Karpas-422 (cell line): Measurements from ENCODE around the gene GSTA4. TPM values are rescaled to one million over a fixed set of nuclear protein-coding genes. Genes with fewer than 3 reads are reported as not detected.

Experiments
- DNase-seq: peaks from one replicate; pipeline ENCODE4 v3.0.0-alpha.2; 2015
- H2AFZ ChIP-seq: fragments of 200-600 bp; sonication (generic); 2 replicates; pipeline ENCODE4 v1.6.1; 2014; ENCODE audit warnings: antibody characterized with exemption, low read length, mixed read lengths
- H3K27ac ChIP-seq: fragments of 200-600 bp; sonication (generic); 2 replicates; pipeline ENCODE4 v1.5.1; 2014; ENCODE audit warnings: mild to moderate bottlenecking, low read length, moderate library complexity
- H3K27me3 ChIP-seq: fragments of 200-600 bp; sonication (generic); 2 replicates; pipeline ENCODE4 v1.6.1; 2014; ENCODE audit warnings: low read length, mixed read lengths
- H3K36me3 ChIP-seq: fragments of 200-600 bp; sonication (generic); 2 replicates; pipeline ENCODE4 v1.6.1; 2014; ENCODE audit warnings: low read length, mixed read lengths; ENCODE audit not compliant: insufficient read depth
- H3K4me1 ChIP-seq: fragments of 200-600 bp; sonication (generic); 2 replicates; pipeline ENCODE4 v1.6.1; 2014; ENCODE audit warnings: mild to moderate bottlenecking, low read length, mixed read lengths
- H3K4me2 ChIP-seq: fragments of 200-600 bp; sonication (generic); 2 replicates; pipeline ENCODE4 v1.6.1; 2014; ENCODE audit warnings: low read length, low read depth, mild to moderate bottlenecking; ENCODE audit not compliant: poor library complexity, severe bottlenecking
- H3K4me3 ChIP-seq: fragments of 200-600 bp; sonication (generic); 2 replicates; pipeline ENCODE4 v1.5.1; 2014; ENCODE audit warnings: mild to moderate bottlenecking, antibody characterized with exemption, low read length, mixed read lengths
- H3K79me2 ChIP-seq: fragments of 200-600 bp; sonication (generic); 2 replicates; pipeline ENCODE4 v1.6.1; 2014; ENCODE audit warnings: mild to moderate bottlenecking, low read length, mixed read lengths
- H3K9ac ChIP-seq: fragments of 200-600 bp; sonication (generic); 2 replicates; pipeline ENCODE4 v1.6.0; 2014; ENCODE audit warnings: low read length
- H3K9me2 ChIP-seq: fragments of 200-600 bp; sonication (generic), shearing (Covaris generic); replicated peaks from 2 replicates; pipeline ENCODE4 v1.6.0; 2014; ENCODE audit warnings: mild to moderate bottlenecking, low read length, moderate library complexity; ENCODE audit not compliant: insufficient read depth
- H3K9me3 ChIP-seq: fragments of 300-700, 200-600 bp; sonication (generic); 2 replicates; pipeline ENCODE4 v1.6.1; 2014; ENCODE audit warnings: low read length, mixed read lengths
- H4K20me1 ChIP-seq: fragments of 200-600 bp; sonication (generic); 2 replicates; pipeline ENCODE4 v1.6.1; 2014; ENCODE audit warnings: mild to moderate bottlenecking, antibody characterized with exemption, low read length, low read depth; ENCODE audit not compliant: insufficient read depth
- total RNA-seq: library from RNA; depleted of rRNA; stranded (reverse); fragments of >200 nt; shearing (Covaris generic); gene quantifications from 2 replicates; pipeline ENCODE4 v1.2.3, GENCODE V29; 2014; ENCODE audit warnings: low replicate concordance

GSTA4 gene
- total RNA-seq, 1 experiment from 2014 or later = 2.8 TPM

GRCh38 chr6:52981222-52981900, 13.7 kb downstream of the GSTA4 start:
- H3K9ac ChIP-seq = no peak overlapping the region
- no peaks in the 10 kb centered on the region for H3K36me3 ChIP-seq
- no peaks in the 10 kb centered on the region for H3K9me3 ChIP-seq
- no peak overlapping the region for H3K4me2 ChIP-seq
- no peaks in the 10 kb centered on the region for H3K27me3 ChIP-seq
- H4K20me1 ChIP-seq = no peaks in the 10 kb centered on the region
- no peak overlapping the region for H3K4me3 ChIP-seq
- peaks cover 17% of the 10 kb centered on the region for H3K4me1 ChIP-seq
- no peaks in the 10 kb centered on the region for H3K79me2 ChIP-seq
- H3K27ac ChIP-seq = no peak overlapping the region
- no peak overlapping the region for H2AFZ ChIP-seq
- no peaks in the 10 kb centered on the region for H3K9me2 ChIP-seq
- DNase-seq = no peak

- Histone ChIP-seq H3K4me3 (no peak overlapping the region), H3K4me1 (peaks cover 34% of the 10 kb centered on the region), H3K4me2 (peak overlapping the region; percentile 42), H3K9me2 (no peaks in the 10 kb centered on the region), H3K79me2 (no peaks in the 10 kb centered on the region), H3K36me3 (no peaks in the 10 kb centered on the region), H2AFZ (no peak overlapping the region), H3K9me3 (no peaks in the 10 kb centered on the region), H3K27ac (no peak overlapping the region), H4K20me1 (no peaks in the 10 kb centered on the region), H3K27me3 (no peaks in the 10 kb centered on the region), H3K9ac (0 out of 2 replicates have a peak overlapping the region, but pooled peaks have one; percentile 3)
- DNase-seq = no peak
These were observed 18.5 kb downstream of the GSTA4 start for GRCh38 chr6:52976591-52977035.

GRCh38 chr6:52976149-52976548, 18.9 kb downstream of the GSTA4 start:
- H3K36me3 ChIP-seq = no peaks in the 10 kb centered on the region
- no peaks in the 10 kb centered on the region for H3K9me3 ChIP-seq
- H3K27me3 ChIP-seq = no peaks in the 10 kb centered on the region
- H3K4me3 ChIP-seq = no peak overlapping the region
- H2AFZ ChIP-seq = no peak overlapping the region
- H3K27ac ChIP-seq = no peak overlapping the region
- H4K20me1 ChIP-seq = no peaks in the 10 kb centered on the region
- peak overlapping the region; percentile 42 for H3K4me2 ChIP-seq
- H3K79me2 ChIP-seq = no peaks in the 10 kb centered on the region
- no peak for DNase-seq
- 0 out of 2 replicates have a peak overlapping the region, but pooled peaks have one; percentile 3 for H3K9ac ChIP-seq
- peaks cover 34% of the 10 kb centered on the region for H3K4me1 ChIP-seq
- H3K9me2 ChIP-seq = no peaks in the 10 kb centered on the region

GRCh38 chr6:52975580-52975979, 19.5 kb downstream of the GSTA4 start:
- Histone ChIP-seq H3K9me2 (no peaks in the 10 kb centered on the region), H3K9ac (no peak overlapping the region), H3K79me2 (no peaks in the 10 kb centered on the region), H3K36me3 (no peaks in the 10 kb centered on the region), H4K20me1 (no peaks in the 10 kb centered on the region), H2AFZ (no peak overlapping the region), H3K4me3 (no peak overlapping the region), H3K27ac (no peak overlapping the region), H3K4me1 (peaks cover 34% of the 10 kb centered on the region), H3K4me2 (no peak overlapping the region), H3K27me3 (no peaks in the 10 kb centered on the region), H3K9me3 (no peaks in the 10 kb centered on the region)
- DNase-seq = no peak

GRCh38 chr6:52972989-52973388, 22.1 kb downstream of the GSTA4 start:
- H3K9me2 ChIP-seq = no peaks in the 10 kb centered on the region
- H3K4me2 ChIP-seq = no peak overlapping the region
- H3K4me3 ChIP-seq = no peak overlapping the region
- H3K9me3 ChIP-seq = no peaks in the 10 kb centered on the region
- H4K20me1 ChIP-seq = no peaks in the 10 kb centered on the region
- peaks cover 47% of the 10 kb centered on the region for H3K4me1 ChIP-seq
- DNase-seq = no peak
- H3K79me2 ChIP-seq = no peaks in the 10 kb centered on the region
- no peak overlapping the region for H3K27ac ChIP-seq
- no peak overlapping the region for H2AFZ ChIP-seq
- no peak overlapping the region for H3K9ac ChIP-seq
- no peaks in the 10 kb centered on the region for H3K27me3 ChIP-seq
- no peaks in the 10 kb centered on the region for H3K36me3 ChIP-seq

GRCh38 chr6:52969359-52969758, 25.7 kb downstream of the GSTA4 start:
- Histone ChIP-seq H3K4me1 (peaks cover 14% of the 10 kb centered on the region), H4K20me1 (no peaks in the 10 kb centered on the region), H3K27ac (no peak overlapping the region), H3K9ac (no peak overlapping the region), H3K4me2 (peak overlapping the region; percentile 13), H3K79me2 (no peaks in the 10 kb centered on the region), H3K36me3 (no peaks in the 10 kb centered on the region), H3K9me3 (no peaks in the 10 kb centered on the region), H3K27me3 (no peaks in the 10 kb centered on the region), H3K9me2 (no peaks in the 10 kb centered on the region), H3K4me3 (no peak overlapping the region), H2AFZ (no peak overlapping the region)
- DNase-seq = no peak

- Histone ChIP-seq H3K36me3 (no peaks in the 10 kb centered on the region), H3K4me1 (peaks cover 14% of the 10 kb centered on the region), H3K27me3 (no peaks in the 10 kb centered on the region), H3K4me3 (no peak overlapping the region), H3K9me2 (no peaks in the 10 kb centered on the region), H3K9me3 (no peaks in the 10 kb centered on the region), H3K79me2 (no peaks in the 10 kb centered on the region), H3K9ac (no peak overlapping the region), H2AFZ (no peak overlapping the region), H4K20me1 (no peaks in the 10 kb centered on the region), H3K27ac (no peak overlapping the region), H3K4me2 (no peak overlapping the region)
- no peak for DNase-seq
These were observed 29.0 kb downstream of the GSTA4 start for GRCh38 chr6:52966101-52966500.

GRCh38 chr6:52965380-52965779, 29.7 kb downstream of the GSTA4 start:
- H3K4me3 ChIP-seq = no peak overlapping the region
- H3K9me3 ChIP-seq = no peaks in the 10 kb centered on the region
- no peak overlapping the region for H3K4me2 ChIP-seq
- H3K9me2 ChIP-seq = no peaks in the 10 kb centered on the region
- no peaks in the 10 kb centered on the region for H3K79me2 ChIP-seq
- no peak overlapping the region for H3K27ac ChIP-seq
- no peak for DNase-seq
- no peak overlapping the region for H3K9ac ChIP-seq
- no peaks in the 10 kb centered on the region for H3K27me3 ChIP-seq
- H2AFZ ChIP-seq = no peak overlapping the region
- H3K4me1 ChIP-seq = peaks cover 14% of the 10 kb centered on the region
- H3K36me3 ChIP-seq = no peaks in the 10 kb centered on the region
- H4K20me1 ChIP-seq = no peaks in the 10 kb centered on the region
